Peyer's patch (tissue), 4 donors: ENCODE data around the gene EYA4. TPM values are rescaled to one million over a fixed set of nuclear protein-coding genes. Genes with fewer than 3 reads are reported as not detected.

ENCODE experiments used
- DNase-seq, 3 donors: peaks; one replicate each; pipeline ENCODE4 v3.0.0-alpha.2; 2017 to 2019
- H3K27ac ChIP-seq, 4 donors: fragments of 200-600 bp; sonication (generic); one replicate each; pipeline ENCODE4 v1.5.1; 2016 to 2019
- H3K27me3 ChIP-seq, 2 donors: fragments of 200-600 bp; sonication (generic); one replicate each; pipeline ENCODE4 v1.5.1; 2019
- H3K36me3 ChIP-seq, 3 donors: fragments of 200-600 bp; sonication (generic); one replicate each; pipeline ENCODE4 v1.5.1; 2016 to 2019
- H3K4me1 ChIP-seq, 4 donors: fragments of 200-600 bp; sonication (generic); one replicate each; pipeline ENCODE4 v1.5.1; 2016 to 2019
- H3K4me3 ChIP-seq, 4 donors: fragments of 200-600 bp; sonication (generic); 1 replicate in 3 of 4; 2 replicates in 1 of 4; pipeline ENCODE4 v1.5.1; 2016 to 2019; ENCODE audit warnings: mild to moderate bottlenecking in 1 of 4
- H3K9me3 ChIP-seq, 4 donors: fragments of 200-600 bp; sonication (generic); one replicate each; pipeline ENCODE4 v1.5.1; 2016 to 2019; ENCODE audit warnings: mild to moderate bottlenecking in 1 of 4
- POLR2A ChIP-seq, 2 donors: fragments of 450-650 bp; IDR thresholded peaks; one replicate each; pipeline ENCODE4 v1.5.1; 2017; ENCODE audit warnings: antibody characterized with exemption in 2 of 2, mild to moderate bottlenecking in 2 of 2, moderate library complexity in 2 of 2
- total RNA-seq, 4 donors: library from RNA; depleted of rRNA; stranded (reverse); fragments of >200 nt; gene quantifications; one replicate each; pipeline ENCODE4 v1.1.0, GENCODE V29; 2016
- TF ChIP-seq, protein P1 (sequence below), 6 experiments: fragments of 450-650 bp in 4 of 6; fragments of 200-600 bp in 2 of 6; sonication (generic) in 1 of 6; IDR thresholded peaks; one replicate each; pipeline ENCODE4 v1.5.1; 2017 to 2019; ENCODE audit warnings: antibody characterized with exemption in 6 of 6, mild to moderate bottlenecking in 3 of 6, moderate library complexity in 1 of 6

Gene EYA4
- total RNA-seq, 4 donors from 2014 or later = 0.19 to 3.3 (median 1.3) TPM; not detected in 1

DNA sequence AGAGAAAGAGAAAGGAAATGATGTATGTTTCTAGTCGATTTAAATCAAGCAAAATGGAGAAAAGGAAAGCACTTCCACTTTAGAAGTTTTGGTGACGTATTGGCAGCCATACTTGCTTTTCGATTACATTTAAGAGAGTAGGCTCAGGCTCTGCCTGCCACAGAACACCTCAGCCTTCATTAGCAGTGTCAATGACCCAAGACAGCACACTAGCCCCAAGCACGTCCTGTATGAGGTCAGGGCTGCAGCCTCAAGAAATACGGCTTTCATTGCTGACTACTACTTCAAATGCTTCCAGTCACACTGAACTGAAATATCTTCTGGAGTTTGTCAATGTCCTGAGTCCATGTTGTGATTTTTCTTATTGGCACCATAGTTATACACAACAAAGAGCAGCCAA lies 285.3 kb downstream of the EYA4 start:
- Histone ChIP-seq H3K9me3 (no peaks in the 10 kb centered on the region), H3K36me3 (no peaks in the 10 kb centered on the region), H3K27ac (no peak overlapping the region), H3K4me1 (no peaks in the 10 kb centered on the region), H3K27me3 (no peaks in the 10 kb centered on the region), H3K4me3 (no peak overlapping the region)
- TF ChIP-seq, protein P1, sequence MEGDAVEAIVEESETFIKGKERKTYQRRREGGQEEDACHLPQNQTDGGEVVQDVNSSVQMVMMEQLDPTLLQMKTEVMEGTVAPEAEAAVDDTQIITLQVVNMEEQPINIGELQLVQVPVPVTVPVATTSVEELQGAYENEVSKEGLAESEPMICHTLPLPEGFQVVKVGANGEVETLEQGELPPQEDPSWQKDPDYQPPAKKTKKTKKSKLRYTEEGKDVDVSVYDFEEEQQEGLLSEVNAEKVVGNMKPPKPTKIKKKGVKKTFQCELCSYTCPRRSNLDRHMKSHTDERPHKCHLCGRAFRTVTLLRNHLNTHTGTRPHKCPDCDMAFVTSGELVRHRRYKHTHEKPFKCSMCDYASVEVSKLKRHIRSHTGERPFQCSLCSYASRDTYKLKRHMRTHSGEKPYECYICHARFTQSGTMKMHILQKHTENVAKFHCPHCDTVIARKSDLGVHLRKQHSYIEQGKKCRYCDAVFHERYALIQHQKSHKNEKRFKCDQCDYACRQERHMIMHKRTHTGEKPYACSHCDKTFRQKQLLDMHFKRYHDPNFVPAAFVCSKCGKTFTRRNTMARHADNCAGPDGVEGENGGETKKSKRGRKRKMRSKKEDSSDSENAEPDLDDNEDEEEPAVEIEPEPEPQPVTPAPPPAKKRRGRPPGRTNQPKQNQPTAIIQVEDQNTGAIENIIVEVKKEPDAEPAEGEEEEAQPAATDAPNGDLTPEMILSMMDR (IDR thresholded peaks at IDR 0.05) = no peak
- no peak for TF ChIP-seq POLR2A (IDR thresholded peaks at IDR 0.05)
- DNase-seq = no peak

DNA sequence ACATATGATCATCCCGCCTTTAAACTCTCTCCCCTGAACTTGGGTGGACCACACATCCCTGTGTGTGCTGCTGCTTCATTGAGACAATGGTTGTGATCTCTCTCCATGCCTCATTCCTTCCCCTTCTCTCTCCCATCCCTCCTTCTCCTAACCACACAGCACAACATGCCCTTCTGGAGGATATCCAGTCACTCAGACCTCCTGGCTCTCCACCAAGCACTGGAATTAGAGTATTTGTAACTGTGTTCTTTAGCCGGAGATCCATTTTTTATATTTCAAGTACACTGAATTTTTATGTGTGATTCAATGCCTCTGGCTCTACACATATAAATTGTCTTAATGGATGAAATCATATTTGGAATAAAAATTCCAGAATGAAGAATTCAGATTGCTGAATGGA lies 287.4 kb downstream of the EYA4 start:
- H3K36me3 ChIP-seq = no peaks in the 10 kb centered on the region
- H3K4me1 ChIP-seq = no peaks in the 10 kb centered on the region
- H3K9me3 ChIP-seq = no peaks in the 10 kb centered on the region
- no peak overlapping the region for H3K27ac ChIP-seq
- no peak overlapping the region for H3K4me3 ChIP-seq
- no peak for TF ChIP-seq POLR2A (IDR thresholded peaks at IDR 0.05)
- TF ChIP-seq, protein P1 (IDR thresholded peaks at IDR 0.05) = no peak
- DNase-seq = no peak
- no peaks in the 10 kb centered on the region for H3K27me3 ChIP-seq

GRCh38 chr6:133532908-133533307 lies 291.8 kb downstream of the EYA4 start:
- no peaks in the 10 kb centered on the region for H3K9me3 ChIP-seq
- no peaks in the 10 kb centered on the region for H3K36me3 ChIP-seq
- no peaks in the 10 kb centered on the region for H3K4me1 ChIP-seq
- no peaks in the 10 kb centered on the region for H3K27me3 ChIP-seq
- TF ChIP-seq, protein P1 (IDR thresholded peaks at IDR 0.05) = no peak
- no peak for TF ChIP-seq POLR2A (IDR thresholded peaks at IDR 0.05)
- DNase-seq = no peak
- H3K4me3 ChIP-seq = no peak overlapping the region
- no peak overlapping the region for H3K27ac ChIP-seq

- no peaks in the 10 kb centered on the region for H3K36me3 ChIP-seq
- no peaks in the 10 kb centered on the region for H3K4me1 ChIP-seq
- H3K27ac ChIP-seq = no peak overlapping the region
- no peak overlapping the region for H3K4me3 ChIP-seq
- H3K9me3 ChIP-seq = no peaks in the 10 kb centered on the region
- DNase-seq = no peak
- no peak for TF ChIP-seq POLR2A (IDR thresholded peaks at IDR 0.05)
- TF ChIP-seq, protein P1 (IDR thresholded peaks at IDR 0.05) = no peak
- no peaks in the 10 kb centered on the region for H3K27me3 ChIP-seq
Observed at GRCh38 chr6:133539502-133540259, 298.5 kb downstream of the EYA4 start.

GRCh38 chr6:133540361-133540760 lies 299.2 kb downstream of the EYA4 start:
- TF ChIP-seq, protein P1 (IDR thresholded peaks at IDR 0.05) = no peak
- no peak for TF ChIP-seq POLR2A (IDR thresholded peaks at IDR 0.05)
- H3K9me3 ChIP-seq = no peaks in the 10 kb centered on the region
- no peak for DNase-seq
- H3K27ac ChIP-seq = no peak overlapping the region
- no peaks in the 10 kb centered on the region for H3K4me1 ChIP-seq
- no peaks in the 10 kb centered on the region for H3K36me3 ChIP-seq
- H3K4me3 ChIP-seq = no peak overlapping the region
- H3K27me3 ChIP-seq = no peaks in the 10 kb centered on the region
